Measurements from ENCODE around the gene ACAD8.
A peak's percentile ranks its signal among the peaks of the same experiment; 100 is the strongest.

ACAD8 gene

GRCh38 chr11:134257101-134257500, 3.7 kb downstream of the ACAD8 start:
- no peak overlapping the region for H3K4me3 ChIP-seq (ENCODE audit: low read length)
- H3K36me3 ChIP-seq (replicated peaks; ENCODE audit: low read depth, low read length) = peaks cover 24% of the 10 kb centered on the region
- no peaks in the 10 kb centered on the region for H3K9me3 ChIP-seq (ENCODE audit: insufficient read depth, low read length)
- no peak overlapping the region for H3K27ac ChIP-seq (ENCODE audit: low read length)
- no peaks in the 10 kb centered on the region for H3K27me3 ChIP-seq (ENCODE audit: low read depth, low read length)
- H3K4me1 ChIP-seq (ENCODE audit: low read length) = peaks cover 19% of the 10 kb centered on the region
- peaks cover 10% of the 10 kb centered on the region for H3K79me2 ChIP-seq (ENCODE audit: low read length)
- no peak overlapping the region for H3K9ac ChIP-seq (ENCODE audit: low read length)
- H3K4me2 ChIP-seq (ENCODE audit: low read length) = no peak overlapping the region
- peaks cover 15% of the 10 kb centered on the region for H4K20me1 ChIP-seq (ENCODE audit: insufficient read depth, low read length)
- no peak for TF ChIP-seq EZH2phosphoT487 (IDR thresholded peaks at IDR 0.05; ENCODE audit: low read depth)
- TF ChIP-seq CTCF (IDR thresholded peaks at IDR 0.05; ENCODE audit: low read depth, low read length) = no peak
- no peak overlapping the region for H2AFZ ChIP-seq (ENCODE audit: low read depth, low read length)

GRCh38 chr11:134258577-134258976, 5.2 kb downstream of the ACAD8 start:
- no peak overlapping the region for H3K27ac ChIP-seq (ENCODE audit: low read length)
- H3K9me3 ChIP-seq (ENCODE audit: insufficient read depth, low read length) = no peaks in the 10 kb centered on the region
- H3K79me2 ChIP-seq (ENCODE audit: low read length) = peaks cover 5% of the 10 kb centered on the region
- TF ChIP-seq CTCF (IDR thresholded peaks at IDR 0.05; ENCODE audit: low read depth, low read length) = no peak
- TF ChIP-seq EZH2phosphoT487 (IDR thresholded peaks at IDR 0.05; ENCODE audit: low read depth) = no peak
- peaks cover 30% of the 10 kb centered on the region for H3K36me3 ChIP-seq (replicated peaks; ENCODE audit: low read depth, low read length)
- no peak overlapping the region for H3K9ac ChIP-seq (ENCODE audit: low read length)
- no peak overlapping the region for H3K4me3 ChIP-seq (ENCODE audit: low read length)
- H3K4me1 ChIP-seq (ENCODE audit: low read length) = peaks cover 15% of the 10 kb centered on the region
- H3K4me2 ChIP-seq (ENCODE audit: low read length) = no peak overlapping the region
- H2AFZ ChIP-seq (ENCODE audit: low read depth, low read length) = no peak overlapping the region
- no peaks in the 10 kb centered on the region for H3K27me3 ChIP-seq (ENCODE audit: low read depth, low read length)
- peaks cover 17% of the 10 kb centered on the region for H4K20me1 ChIP-seq (ENCODE audit: insufficient read depth, low read length)

- H4K20me1 ChIP-seq (ENCODE audit: insufficient read depth, low read length) = peaks cover 17% of the 10 kb centered on the region
- H3K4me1 ChIP-seq (ENCODE audit: low read length) = peaks cover 10% of the 10 kb centered on the region
- no peak for TF ChIP-seq EZH2phosphoT487 (IDR thresholded peaks at IDR 0.05; ENCODE audit: low read depth)
- no peak for TF ChIP-seq CTCF (IDR thresholded peaks at IDR 0.05; ENCODE audit: low read depth, low read length)
- no peak overlapping the region for H3K27ac ChIP-seq (ENCODE audit: low read length)
- no peaks in the 10 kb centered on the region for H3K9me3 ChIP-seq (ENCODE audit: insufficient read depth, low read length)
- no peak overlapping the region for H3K4me3 ChIP-seq (ENCODE audit: low read length)
- H3K4me2 ChIP-seq (ENCODE audit: low read length) = peak overlapping the region; percentile 42
- H3K79me2 ChIP-seq (ENCODE audit: low read length) = no peaks in the 10 kb centered on the region
- no peak overlapping the region for H3K9ac ChIP-seq (ENCODE audit: low read length)
- H2AFZ ChIP-seq (ENCODE audit: low read depth, low read length) = no peak overlapping the region
- H3K36me3 ChIP-seq (replicated peaks; ENCODE audit: low read depth, low read length) = peaks cover 30% of the 10 kb centered on the region
- no peaks in the 10 kb centered on the region for H3K27me3 ChIP-seq (ENCODE audit: low read depth, low read length)
Measured at GRCh38 chr11:134260503-134260902, 7.1 kb downstream of the ACAD8 start.

- Histone ChIP-seq H3K79me2 (ENCODE audit: low read length) (no peaks in the 10 kb centered on the region), H2AFZ (ENCODE audit: low read depth, low read length) (no peak overlapping the region), H3K36me3 (replicated peaks; ENCODE audit: low read depth, low read length) (peaks cover 30% of the 10 kb centered on the region), H4K20me1 (ENCODE audit: insufficient read depth, low read length) (peaks cover 17% of the 10 kb centered on the region), H3K4me3 (ENCODE audit: low read length) (no peak overlapping the region), H3K9ac (ENCODE audit: low read length) (no peak overlapping the region), H3K27me3 (ENCODE audit: low read depth, low read length) (no peaks in the 10 kb centered on the region), H3K4me1 (ENCODE audit: low read length) (peaks cover 10% of the 10 kb centered on the region), H3K9me3 (ENCODE audit: insufficient read depth, low read length) (no peaks in the 10 kb centered on the region), H3K27ac (ENCODE audit: low read length) (no peak overlapping the region), H3K4me2 (ENCODE audit: low read length) (peak overlapping the region; percentile 42)
- TF ChIP-seq EZH2phosphoT487 (IDR thresholded peaks at IDR 0.05; ENCODE audit: low read depth) (no peak), CTCF (IDR thresholded peaks at IDR 0.05; ENCODE audit: low read depth, low read length) (no peak)
Measured at GRCh38 chr11:134260983-134261382, 7.6 kb downstream of the ACAD8 start.
